HG03432 (cell line): ENCODE measurements around the gene CCDC91.
"Not testable (repeated sequence)": the region's sequence is repeated elsewhere in the genome, so short reads cannot be mapped to it uniquely, and the experiment has no call there.

ENCODE experiments used
- ATAC-seq: cut with Tn5 transposase; IDR thresholded peaks from one replicate; pipeline ENCODE4 v1.9.1; 2021; ENCODE audit warnings: mild to moderate bottlenecking, moderate library complexity; ENCODE audit not compliant: unreplicated experiment

CCDC91 gene

DNA sequence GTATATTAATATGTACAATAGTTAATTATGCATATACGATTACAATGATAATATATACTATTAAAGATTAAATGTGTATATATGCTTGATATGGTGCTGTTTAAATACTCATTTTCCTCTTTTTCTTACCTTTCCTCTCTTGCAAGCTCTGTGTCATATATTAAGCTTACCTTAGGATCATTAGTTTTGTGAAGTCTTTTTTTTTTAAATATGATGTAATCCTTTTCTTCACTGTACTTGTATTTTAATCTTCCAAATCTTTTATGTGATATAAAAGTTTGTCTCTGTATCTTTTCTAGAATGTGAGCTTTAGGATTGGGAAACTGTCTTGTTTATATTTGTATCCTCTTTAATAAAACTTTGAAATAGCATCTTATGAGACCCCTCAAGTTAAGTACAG lies 88.7 kb downstream of the CCDC91 start:
- ATAC-seq, result no peak

DNA sequence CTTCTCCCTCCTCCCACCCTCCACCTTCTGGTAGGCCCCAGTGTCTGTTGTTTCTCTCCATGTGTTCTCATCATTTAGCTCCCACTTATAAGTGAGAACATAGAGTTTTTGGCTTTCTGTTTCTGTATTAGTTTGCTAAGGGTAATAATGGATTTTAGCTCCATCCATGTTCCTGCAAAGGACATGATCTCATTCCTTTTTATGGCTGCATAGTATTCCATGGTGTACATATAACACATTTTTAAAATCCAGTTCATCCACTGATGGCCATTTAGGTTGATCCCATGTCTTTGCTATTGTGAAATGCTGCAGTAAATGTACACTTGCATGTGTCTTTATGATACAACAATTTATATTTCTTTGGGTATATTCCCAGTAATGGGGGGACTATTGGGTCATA lies 96.1 kb downstream of the CCDC91 start:
- ATAC-seq, result no peak

- ATAC-seq, result no peak
These were observed 100.0 kb downstream of the CCDC91 start for GRCh38 chr12:28290262-28290661.

- no peak for ATAC-seq
These were observed 102.4 kb downstream of the CCDC91 start for GRCh38 chr12:28292699-28293098.

DNA sequence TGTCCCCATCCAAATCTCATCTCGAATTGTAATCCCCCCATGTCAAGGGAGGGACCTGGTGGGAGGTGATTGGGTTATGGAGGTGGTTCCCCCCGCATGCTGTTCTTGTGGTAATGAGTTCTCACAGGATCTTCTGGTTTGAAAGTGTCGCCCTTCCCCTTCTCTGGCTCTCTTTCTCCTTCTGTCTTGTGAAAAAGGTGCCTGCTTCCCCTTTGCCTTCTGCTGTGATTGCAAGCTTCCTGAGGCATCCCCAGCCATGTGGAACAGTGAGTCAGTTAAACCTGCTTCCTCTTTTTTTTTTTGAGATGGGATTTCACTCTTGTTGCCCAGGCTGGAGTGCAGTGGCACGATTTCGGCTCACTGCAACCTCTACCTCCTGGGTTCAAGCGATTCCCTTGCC lies 104.0 kb downstream of the CCDC91 start:
- ATAC-seq, result no peak

GRCh38 chr12:28296287-28296686 lies 106.0 kb downstream of the CCDC91 start:
- ATAC-seq, result no peak

- no peak for ATAC-seq
These were observed 112.9 kb downstream of the CCDC91 start for GRCh38 chr12:28303192-28303591.

DNA sequence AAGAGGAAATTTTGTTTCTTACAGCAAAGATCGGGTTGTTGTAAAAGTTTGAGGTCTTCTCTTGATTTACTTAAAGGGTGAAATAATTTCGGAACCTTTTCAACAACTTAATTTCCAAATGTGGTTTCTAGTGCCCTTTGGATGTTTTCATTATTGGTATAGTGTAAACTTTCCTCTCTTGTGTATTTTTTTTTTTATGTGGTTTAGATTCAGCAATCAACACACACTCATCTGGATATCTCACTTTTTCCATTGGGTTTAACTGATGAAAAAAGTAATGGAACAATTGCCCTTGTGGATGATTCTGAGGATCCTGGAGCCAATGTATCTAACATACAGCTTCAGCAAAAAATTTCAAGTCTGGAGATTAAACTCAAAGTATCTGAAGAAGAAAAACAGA lies 116.3 kb downstream of the CCDC91 start:
- ATAC-seq, result no peak

DNA sequence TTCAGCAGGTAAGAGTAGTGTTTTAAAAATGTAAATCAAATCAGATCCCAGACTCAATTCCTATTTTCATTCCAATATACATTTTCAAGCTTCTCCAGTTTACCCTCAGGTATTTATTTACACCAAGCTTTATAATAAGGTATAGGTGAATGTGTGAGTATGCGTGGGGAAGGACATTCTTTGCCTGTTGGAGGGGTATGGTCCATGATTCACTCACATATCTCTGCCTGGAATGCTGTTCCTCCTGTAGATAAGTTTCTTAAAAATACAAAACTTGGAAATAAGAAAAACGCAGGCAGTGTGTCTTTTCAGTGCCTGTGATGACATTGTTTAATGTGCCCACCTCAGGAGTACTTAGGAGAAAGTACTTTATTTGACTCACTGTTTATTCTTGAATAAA lies 118.6 kb downstream of the CCDC91 start:
- no peak for ATAC-seq

DNA sequence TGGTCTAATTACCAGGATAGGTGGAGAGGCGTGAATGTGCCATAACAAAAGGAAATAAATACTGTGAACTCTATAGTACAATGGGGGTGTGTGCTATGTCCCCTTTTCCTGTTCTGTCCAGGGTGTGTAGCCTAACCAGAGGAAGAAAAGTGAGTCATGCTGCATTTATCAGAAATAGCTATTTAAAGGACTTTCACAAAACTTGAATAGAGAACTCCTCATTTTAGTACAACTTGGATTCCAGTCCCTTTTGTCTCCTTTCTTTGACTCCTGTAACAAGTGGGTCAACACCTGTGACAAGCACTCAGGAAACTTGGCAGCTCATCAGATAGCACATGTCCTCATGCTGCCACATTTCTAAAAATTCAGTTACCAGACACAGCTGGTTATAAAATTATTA lies 123.4 kb downstream of the CCDC91 start:
- no peak for ATAC-seq

GRCh38 chr12:28316049-28316448 lies 125.8 kb downstream of the CCDC91 start:
- no peak for ATAC-seq

GRCh38 chr12:28318273-28318672 lies 128.0 kb downstream of the CCDC91 start:
- ATAC-seq, result no peak

DNA sequence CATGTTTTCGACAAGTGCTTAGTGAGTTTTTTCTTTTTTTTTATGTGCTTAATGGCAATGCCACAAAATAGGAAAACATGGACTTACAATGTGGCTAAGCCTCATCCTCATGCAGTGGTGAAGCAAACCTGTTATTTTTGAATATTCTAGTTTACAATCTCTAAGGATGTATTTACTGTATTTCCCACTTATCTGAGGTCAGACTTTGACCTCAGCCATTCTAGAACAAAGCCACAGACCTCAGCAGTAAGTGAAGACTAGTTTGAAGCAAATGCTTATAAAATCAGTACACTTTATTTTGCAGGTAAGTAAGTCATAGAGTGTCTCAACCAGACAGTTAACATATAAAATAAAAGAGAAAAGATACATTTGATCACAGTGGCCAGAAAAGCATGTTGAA lies 130.1 kb downstream of the CCDC91 start:
- no peak for ATAC-seq

DNA sequence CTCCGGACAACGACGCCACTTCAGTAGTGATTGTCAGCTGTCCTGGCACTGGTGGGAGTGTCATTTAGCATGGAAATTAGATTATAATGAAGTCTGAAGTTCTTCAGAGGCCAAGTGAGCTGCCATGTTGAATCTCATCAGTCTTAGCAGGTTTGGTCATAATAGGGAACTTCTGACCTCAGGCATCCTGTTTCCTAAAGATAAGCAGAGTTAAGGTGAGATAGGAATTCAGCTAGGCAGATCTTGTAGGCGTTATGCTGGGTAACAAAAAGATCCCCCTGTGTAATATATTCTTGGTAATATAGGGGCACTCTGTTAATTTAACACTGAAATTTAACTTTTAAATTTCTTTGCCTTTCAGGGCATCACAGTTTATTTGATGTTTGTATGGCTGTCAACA lies 137.5 kb downstream of the CCDC91 start:
- ATAC-seq, result no peak

GRCh38 chr12:28328967-28329366 lies 138.7 kb downstream of the CCDC91 start:
- ATAC-seq, result no peak

DNA sequence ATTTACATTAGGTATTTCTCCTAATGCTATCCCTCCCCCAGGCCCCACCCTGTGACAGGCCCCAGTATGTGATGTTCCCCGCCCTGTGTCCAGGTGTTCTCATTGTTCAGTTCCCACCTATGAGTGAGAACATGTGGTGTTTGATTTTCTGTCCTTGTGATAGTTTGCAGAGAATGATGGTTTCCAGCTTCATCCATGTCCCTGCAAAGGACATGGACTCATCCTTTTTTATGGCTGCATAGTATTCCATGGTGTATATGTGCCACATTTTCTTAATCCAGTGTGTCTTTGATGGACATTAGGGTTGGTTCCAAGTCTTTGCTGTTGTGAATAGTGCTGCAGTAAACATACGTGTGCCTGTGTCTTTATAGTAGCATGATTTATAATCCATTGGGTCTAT lies 139.5 kb downstream of the CCDC91 start:
- not testable (repeated sequence) for ATAC-seq

DNA sequence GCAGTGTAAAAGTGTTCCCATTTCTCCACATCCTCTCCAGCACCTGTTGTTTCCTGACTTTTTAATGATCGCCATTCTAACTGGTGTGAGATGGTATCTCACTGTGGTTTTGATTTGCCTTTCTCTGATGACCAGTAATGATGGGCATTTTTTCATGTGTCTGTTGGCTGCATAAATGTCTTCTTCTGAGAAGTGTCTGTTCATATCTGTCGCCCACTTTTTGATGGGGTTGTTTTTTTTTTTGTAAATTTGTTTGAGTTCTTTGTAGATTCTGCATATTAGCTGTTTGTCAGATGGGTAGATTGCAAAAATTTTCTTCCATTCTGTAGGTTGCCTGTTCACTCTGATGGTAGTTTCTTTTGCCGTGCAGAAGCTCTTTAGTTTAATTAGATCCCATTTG lies 140.0 kb downstream of the CCDC91 start:
- ATAC-seq, result not testable (repeated sequence)

GRCh38 chr12:28331130-28331529 lies 140.9 kb downstream of the CCDC91 start:
- ATAC-seq, result no peak

DNA sequence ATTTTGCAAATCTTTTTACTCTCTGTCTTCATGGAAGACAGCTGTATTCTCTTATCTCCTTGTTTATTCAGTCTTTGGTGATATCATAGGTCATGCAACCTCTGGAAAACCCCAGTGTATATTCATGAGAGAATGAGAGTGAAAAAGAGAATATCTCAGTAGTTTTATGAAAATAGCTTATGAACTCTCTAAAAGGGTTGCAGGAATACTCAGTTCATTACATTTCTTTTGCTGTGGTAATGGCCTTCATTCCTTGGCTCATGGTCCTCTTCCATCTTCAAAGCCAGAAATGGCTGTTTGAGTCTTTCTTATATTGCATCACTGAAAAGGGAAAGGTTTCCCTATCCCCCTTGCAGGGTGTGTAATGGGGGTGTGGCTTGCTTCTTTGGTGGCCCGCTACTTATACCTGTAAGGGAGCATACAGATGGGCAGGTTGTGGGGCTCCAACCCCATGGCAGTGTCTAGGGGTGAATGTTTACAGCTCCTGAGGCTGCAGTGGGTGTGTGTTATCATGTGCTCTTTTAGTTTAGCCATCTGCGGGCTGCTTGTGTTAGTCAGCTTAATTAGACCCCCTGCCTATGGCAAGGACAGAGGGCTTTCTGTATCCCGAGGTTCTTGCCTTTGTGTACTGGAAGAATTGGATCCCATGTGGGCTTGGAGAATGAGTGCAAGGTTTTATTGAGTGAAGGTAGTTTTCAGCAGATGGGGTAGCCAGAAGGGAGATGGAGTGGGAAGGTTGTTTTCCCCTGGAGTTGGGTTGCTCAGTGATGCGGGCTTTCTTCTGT lies 150.2 kb downstream of the CCDC91 start:
- ATAC-seq, result no peak

DNA sequence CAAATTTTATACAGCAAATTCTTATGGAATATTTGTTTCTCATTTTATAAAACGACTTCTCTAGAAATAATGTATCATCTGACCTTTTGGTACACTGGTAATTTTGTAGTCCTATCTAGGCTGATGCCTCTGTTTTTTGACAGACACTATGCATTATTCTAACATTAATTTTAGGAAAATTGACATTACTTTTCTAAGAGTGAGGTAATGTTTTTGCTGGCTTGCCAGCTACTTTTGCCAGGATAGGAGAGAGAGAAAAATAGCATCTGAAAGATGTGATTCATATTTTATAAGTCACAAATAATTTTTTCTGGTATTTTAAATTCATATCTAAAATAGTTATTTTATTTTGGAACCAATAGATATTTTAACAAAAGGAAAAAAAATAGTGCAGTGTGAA lies 153.5 kb downstream of the CCDC91 start:
- ATAC-seq, result no peak

GRCh38 chr12:28346567-28346966 lies 156.3 kb downstream of the CCDC91 start:
- ATAC-seq, result no peak

DNA sequence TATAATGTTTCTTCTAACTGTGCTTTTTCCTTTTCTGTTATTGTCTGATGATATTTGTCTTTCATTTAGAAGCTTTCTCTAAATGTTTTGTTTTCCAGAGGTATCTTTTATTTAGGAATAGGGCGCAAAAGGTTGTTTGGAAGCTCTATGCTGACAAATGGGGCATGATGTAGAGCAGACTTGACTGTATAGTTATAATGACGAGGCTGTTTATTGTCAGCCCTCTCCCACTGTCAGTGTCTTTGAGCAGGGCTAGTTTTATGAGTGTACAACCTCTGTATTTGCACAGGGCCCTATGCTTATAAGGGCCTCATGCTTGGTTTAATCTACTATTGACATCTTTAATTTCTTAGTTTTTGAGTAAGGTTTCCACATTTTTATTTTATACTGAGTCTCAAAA lies 158.9 kb downstream of the CCDC91 start:
- ATAC-seq, result no peak

- no peak for ATAC-seq
These were observed 160.2 kb downstream of the CCDC91 start for GRCh38 chr12:28350502-28350901.
